AG10803 (cell line): Measurements from ENCODE around the gene WWTR1.

Experiments used
- DNase-seq: peaks from one replicate; pipeline ENCODE4 v3.0.0; 2010; ENCODE audit warnings: low read depth
- H3K4me3 ChIP-seq: 2 replicates; pipeline ENCODE4 v1.5.1; 2011; ENCODE audit warnings: mild to moderate bottlenecking, low read length, control low read depth
- CTCF ChIP-seq: conservative IDR thresholded peaks from 2 replicates; pipeline ENCODE4 v1.5.1; 2011; ENCODE audit warnings: mild to moderate bottlenecking, low read length, control low read depth, inconsistent platforms

Gene WWTR1

GRCh38 chr3:149599236-149599635, 58.6 kb downstream of the WWTR1 start:
- TF ChIP-seq CTCF = no peak
- no peak for DNase-seq
- no peak overlapping the region for H3K4me3 ChIP-seq

- no peak overlapping the region for H3K4me3 ChIP-seq
- DNase-seq = peak; percentile 62
- no peak for TF ChIP-seq CTCF
These were observed 61.6 kb downstream of the WWTR1 start for GRCh38 chr3:149596134-149596770.

GRCh38 chr3:149593418-149594160, 64.2 kb downstream of the WWTR1 start:
- H3K4me3 ChIP-seq = no peak overlapping the region
- TF ChIP-seq CTCF = no peak
- no peak for DNase-seq

- H3K4me3 ChIP-seq = no peak overlapping the region
- no peak for TF ChIP-seq CTCF
- DNase-seq = peak; percentile 25
These were observed 65.0 kb downstream of the WWTR1 start for GRCh38 chr3:149592758-149593240.

GRCh38 chr3:149590691-149591441, 67.0 kb downstream of the WWTR1 start:
- no peak for TF ChIP-seq CTCF
- DNase-seq = no peak
- no peak overlapping the region for H3K4me3 ChIP-seq

GRCh38 chr3:149589332-149589731, 68.5 kb downstream of the WWTR1 start:
- no peak overlapping the region for H3K4me3 ChIP-seq
- no peak for TF ChIP-seq CTCF
- peak; percentile 70 for DNase-seq

GRCh38 chr3:149588909-149589308, 68.9 kb downstream of the WWTR1 start:
- TF ChIP-seq CTCF = no peak
- no peak overlapping the region for H3K4me3 ChIP-seq
- no peak for DNase-seq
